IPS DF 6.9 (cell line): ENCODE results near the gene GNAI2.
"Not testable (repeated sequence)": the region's sequence is repeated elsewhere in the genome, so short reads cannot be mapped to it uniquely, and the experiment has no call there.

Experiments
- DNase-seq: peaks from one replicate; pipeline ENCODE4 v3.0.0-alpha.2; 2013; ENCODE audit warnings: low read depth, low spot score
- H3K27ac ChIP-seq: one replicate; pipeline ENCODE4 v1.5.1; 2013; ENCODE audit warnings: low read length, control low read depth
- H3K27me3 ChIP-seq: 2 replicates; pipeline ENCODE4 v1.6.1; 2013; ENCODE audit warnings: mild to moderate bottlenecking, low read length; ENCODE audit not compliant: control insufficient read depth, insufficient read depth
- H3K36me3 ChIP-seq: 2 replicates; pipeline ENCODE4 v1.6.1; 2013; ENCODE audit warnings: low read length; ENCODE audit not compliant: control insufficient read depth, insufficient read depth
- H3K4me1 ChIP-seq: 2 replicates; pipeline ENCODE4 v1.6.1; 2013; ENCODE audit warnings: low read length; ENCODE audit not compliant: control insufficient read depth, insufficient read depth
- H3K4me3 ChIP-seq: 2 replicates; pipeline ENCODE4 v1.5.1; 2013; ENCODE audit warnings: mild to moderate bottlenecking, low read length
- H3K9me3 ChIP-seq: 2 replicates; pipeline ENCODE4 v1.6.1; 2013; ENCODE audit warnings: low read length, inconsistent platforms; ENCODE audit not compliant: control insufficient read depth, insufficient read depth
- WGBS: extraction: QIAGEN DNeasy Blood & Tissue Kit; methylation state at CpG from one replicate; pipeline ENCODE4 v1.1.7; 2013; ENCODE audit warnings: mixed read lengths, missing lambda C conversion rate; ENCODE audit not compliant: insufficient read length, insufficient coverage; 5-methylcytosine and 5-hydroxymethylcytosine counted together

Gene GNAI2

GRCh38 chr3:50278123-50278879 is 42.3 kb downstream of the GNAI2 start:
- Histone ChIP-seq H3K36me3 (no peaks in the 10 kb centered on the region), H3K4me3 (no peak overlapping the region), H3K27me3 (peaks cover 10% of the 10 kb centered on the region; the same call in 1 of the 2 replicates), H3K4me1 (peaks cover 9% of the 10 kb centered on the region), H3K27ac (no peak overlapping the region), H3K9me3 (no peaks in the 10 kb centered on the region)
- no peak for DNase-seq
- no CpG with 5 or more reads among the region's 4 CpGs for WGBS

- Histone ChIP-seq H3K36me3 (no peaks in the 10 kb centered on the region), H3K9me3 (no peaks in the 10 kb centered on the region), H3K4me3 (no peak within 1 kb of the TSS), H3K27ac (no peak within 1 kb of the TSS), H3K4me1 (peaks cover 9% of the 10 kb centered on the region), H3K27me3 (peaks cover 9% of the 10 kb centered on the region; the same call in 1 of the 2 replicates)
- no CpG with 5 or more reads among the region's 2 CpGs for WGBS
- DNase-seq: no peak
These were observed 42.8 kb downstream of the GNAI2 start, which contains the start of gene LSMEM2 for GRCh38 chr3:50278880-50279224. LSMEM2 (plus strand) TSS chr3:50279087; CDS start chr3:50279114, 27 bp downstream.

- no peaks in the 10 kb centered on the region for H3K36me3 ChIP-seq
- H3K9me3 ChIP-seq: no peaks in the 10 kb centered on the region
- no peak overlapping the region for H3K27ac ChIP-seq
- no CpG with 5 or more reads among the region's 8 CpGs for WGBS
- DNase-seq: no peak
- peaks cover 5% of the 10 kb centered on the region; the same call in 1 of the 2 replicates for H3K27me3 ChIP-seq
- H3K4me3 ChIP-seq: no peak overlapping the region
- H3K4me1 ChIP-seq: peaks cover 9% of the 10 kb centered on the region
These were observed 43.4 kb downstream of the GNAI2 start for GRCh38 chr3:50279255-50280016.

GRCh38 chr3:50284121-50284520 is 48.1 kb downstream of the GNAI2 start:
- WGBS: no CpG with 5 or more reads among the region's 6 CpGs
- not testable (repeated sequence) for DNase-seq, H3K9me3 ChIP-seq, H3K4me3 ChIP-seq, H3K4me1 ChIP-seq, H3K27me3 ChIP-seq, H3K27ac ChIP-seq
- H3K36me3 ChIP-seq: peaks cover 19% of the 10 kb centered on the region

DNA sequence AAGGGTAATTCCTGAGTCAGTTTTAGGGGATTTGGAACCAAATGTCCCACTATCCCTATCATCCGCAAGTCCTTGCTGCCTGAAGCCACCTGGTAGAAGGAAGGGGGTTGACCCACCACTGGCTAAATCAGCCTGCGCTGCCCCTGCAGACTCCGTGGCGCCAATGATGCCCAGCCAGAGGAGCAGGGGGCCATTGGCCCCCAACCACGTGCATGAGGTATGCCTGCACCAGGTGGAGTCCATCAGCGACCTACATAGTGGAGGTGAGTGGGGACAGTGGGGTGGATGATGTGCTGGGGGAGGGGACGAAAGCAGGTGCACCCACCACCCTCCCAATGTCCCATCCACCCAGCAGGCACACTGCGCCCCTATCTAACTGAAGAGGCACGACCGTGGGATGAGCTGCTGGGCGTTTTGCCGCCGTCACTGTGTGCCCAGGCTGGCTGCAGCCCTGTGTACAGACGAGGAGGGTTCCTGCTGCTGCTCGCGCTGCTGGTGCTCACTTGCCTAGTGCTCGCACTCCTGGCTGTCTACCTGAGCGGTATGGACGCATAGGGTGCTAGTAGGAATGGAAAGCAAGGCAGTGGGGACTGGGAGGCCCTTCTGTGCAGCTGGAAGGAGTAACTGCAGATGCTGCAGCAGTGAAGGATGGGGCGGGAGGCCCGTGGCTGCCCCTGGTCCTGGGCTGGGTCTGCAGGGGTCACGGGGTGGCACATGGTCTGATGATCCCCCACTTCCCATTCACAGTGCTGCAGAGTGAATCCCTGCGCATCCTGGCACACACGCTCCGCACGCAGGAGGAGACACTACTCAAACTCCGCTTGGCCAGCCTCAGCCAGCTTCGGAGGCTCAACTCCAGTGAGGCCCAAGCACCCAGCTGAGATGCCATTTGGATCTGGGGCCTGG is 50.6 kb downstream of the GNAI2 start:
- DNase-seq: no peak
- no peaks in the 10 kb centered on the region for H3K9me3 ChIP-seq
- H3K36me3 ChIP-seq: peaks cover 35% of the 10 kb centered on the region
- no peaks in the 10 kb centered on the region for H3K4me1 ChIP-seq
- H3K4me3 ChIP-seq: no peak overlapping the region
- H3K27ac ChIP-seq: no peak overlapping the region
- H3K27me3 ChIP-seq: no peaks in the 10 kb centered on the region
- WGBS: no CpG with 5 or more reads among the region's 28 CpGs

DNA sequence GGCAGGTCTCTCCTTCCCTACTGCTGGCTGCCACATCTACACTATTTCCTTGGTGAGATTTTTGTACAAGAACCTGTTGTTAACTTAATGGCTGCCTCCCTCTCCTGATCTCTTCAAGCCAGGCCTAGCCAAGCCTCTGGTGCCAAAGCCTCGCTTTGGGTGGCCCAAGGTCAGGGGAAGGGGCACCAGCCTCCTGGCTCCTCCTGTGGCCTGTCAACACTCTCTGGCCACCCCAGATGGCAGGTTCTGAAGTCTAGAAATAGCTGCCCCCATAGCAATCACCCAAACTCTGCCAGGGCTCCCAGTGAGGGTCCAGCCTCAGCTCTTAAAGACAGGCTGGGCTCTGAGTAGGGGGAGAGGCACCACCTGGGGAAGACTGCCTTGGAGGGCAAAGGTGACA is 51.3 kb downstream of the GNAI2 start:
- no peak overlapping the region for H3K27ac ChIP-seq
- no CpG with 5 or more reads among the region's 1 CpG for WGBS
- no peaks in the 10 kb centered on the region for H3K9me3 ChIP-seq
- peaks cover 35% of the 10 kb centered on the region for H3K36me3 ChIP-seq
- no peak overlapping the region for H3K4me3 ChIP-seq
- H3K27me3 ChIP-seq: no peaks in the 10 kb centered on the region
- H3K4me1 ChIP-seq: no peaks in the 10 kb centered on the region
- no peak for DNase-seq

- H3K4me3 ChIP-seq: no peak overlapping the region
These were observed 52.5 kb downstream of the GNAI2 start for GRCh38 chr3:50288387-50289007.

DNA sequence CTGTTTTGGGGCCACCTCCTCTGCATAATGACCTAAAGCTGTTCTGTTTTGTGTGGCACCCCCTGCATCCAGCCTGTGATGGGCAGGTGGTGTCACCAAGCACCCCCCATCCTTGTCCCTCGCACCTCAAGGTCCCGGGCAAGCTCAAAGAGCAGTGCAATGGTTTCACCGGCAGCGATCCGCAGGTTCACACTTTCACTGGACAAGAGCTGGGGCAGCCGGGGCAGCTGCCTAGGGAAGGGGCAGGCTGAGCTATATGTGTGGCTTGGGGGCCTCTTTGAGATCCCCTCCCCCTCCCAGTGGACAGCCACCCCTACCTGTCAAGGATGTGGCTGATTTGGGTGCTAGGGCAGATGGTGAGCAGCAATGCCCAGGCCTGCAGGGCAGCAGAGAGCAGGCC is 53.1 kb downstream of the GNAI2 start:
- Histone ChIP-seq H3K27ac (no peak overlapping the region), H3K27me3 (no peaks in the 10 kb centered on the region), H3K4me3 (no peak overlapping the region), H3K9me3 (no peaks in the 10 kb centered on the region), H3K4me1 (peaks cover 1% of the 10 kb centered on the region; the same call in 1 of the 2 replicates), H3K36me3 (peaks cover 35% of the 10 kb centered on the region)
- whole genome bisulfite sequencing: no CpG with 5 or more reads among the region's 6 CpGs
- no peak for DNase-seq

More at GRCh38 chr3:50288387-50289007, 52.5 kb downstream of the GNAI2 start:
- peaks cover 1% of the 10 kb centered on the region; the same call in 1 of the 2 replicates for H3K4me1 ChIP-seq
- no peaks in the 10 kb centered on the region for H3K9me3 ChIP-seq
- H3K36me3 ChIP-seq: peaks cover 35% of the 10 kb centered on the region
- no peaks in the 10 kb centered on the region for H3K27me3 ChIP-seq
- DNase-seq: no peak
- WGBS: no CpG with 5 or more reads among the region's 23 CpGs
- H3K27ac ChIP-seq: no peak overlapping the region

- Histone ChIP-seq H3K4me3 (no peak overlapping the region), H3K27ac (no peak overlapping the region), H3K36me3 (peaks cover 35% of the 10 kb centered on the region), H3K9me3 (no peaks in the 10 kb centered on the region), H3K4me1 (peaks cover 1% of the 10 kb centered on the region; the same call in 1 of the 2 replicates), H3K27me3 (no peaks in the 10 kb centered on the region)
- no peak for DNase-seq
- no CpG with 5 or more reads among the region's 16 CpGs for WGBS
These were observed 54.2 kb downstream of the GNAI2 start for GRCh38 chr3:50290161-50290641.
